IgD-negative memory B cell (primary cell): ENCODE results near the gene TBR1. TPM values are rescaled to one million over a fixed set of nuclear protein-coding genes. Genes with fewer than 3 reads are reported as not detected.
A peak's percentile ranks its signal among the peaks of the same experiment; 100 is the strongest.

Source experiments
- H3K27ac Mint-ChIP-seq, 3 donors: one replicate each; pipeline ENCODE4 v1.8.0; 2020 to 2022; ENCODE audit warnings: mild to moderate bottlenecking in 3 of 3, mixed read lengths in 3 of 3, moderate library complexity in 1 of 3
- H3K27me3 Mint-ChIP-seq: one replicate; pipeline ENCODE4 v1.8.0; 2021; ENCODE audit warnings: mixed read lengths
- H3K36me3 Mint-ChIP-seq: one replicate; pipeline ENCODE4 v1.8.0; 2020; ENCODE audit warnings: mild to moderate bottlenecking, mixed read lengths
- H3K4me1 Mint-ChIP-seq, 3 donors: one replicate each; pipeline ENCODE4 v1.8.0; 2020 to 2022; ENCODE audit warnings: mixed read lengths in 3 of 3, mild to moderate bottlenecking in 1 of 3
- H3K4me3 Mint-ChIP-seq, 4 donors: one replicate each; pipeline ENCODE4 v1.8.0; 2020 to 2022; ENCODE audit warnings: mild to moderate bottlenecking in 4 of 4, mixed read lengths in 4 of 4, moderate library complexity in 3 of 4
- H3K9me3 Mint-ChIP-seq, 3 donors: one replicate each; pipeline ENCODE4 v1.8.0; 2020 to 2021; ENCODE audit warnings: mixed read lengths in 3 of 3, mild to moderate bottlenecking in 1 of 3
- polyA plus RNA-seq: library from polyadenylated mRNA; unstranded; fragments of 300-500 nt; fragmentation: Illumina TruSeq; gene quantifications from one replicate; pipeline ENCODE4 v1.2.3, GENCODE V29; 2021

TBR1 gene
- polyA plus RNA-seq, 1 donor from 2014 or later: not detected

- Mint-ChIP-seq H3K4me1 (peaks cover 0 to 2% (median 0%) of the 10 kb centered on the region in 3 donors), H3K36me3 (peaks cover 11% of the 10 kb centered on the region), H3K4me3 (no peak overlapping the region), H3K27me3 (no peaks in the 10 kb centered on the region), H3K9me3 (peaks cover 0 to 2% (median 0%) of the 10 kb centered on the region in 3 donors), H3K27ac (no peak overlapping the region)
Observed at GRCh38 chr2:161402297-161402696, 13.8 kb upstream of the TBR1 start.

DNA sequence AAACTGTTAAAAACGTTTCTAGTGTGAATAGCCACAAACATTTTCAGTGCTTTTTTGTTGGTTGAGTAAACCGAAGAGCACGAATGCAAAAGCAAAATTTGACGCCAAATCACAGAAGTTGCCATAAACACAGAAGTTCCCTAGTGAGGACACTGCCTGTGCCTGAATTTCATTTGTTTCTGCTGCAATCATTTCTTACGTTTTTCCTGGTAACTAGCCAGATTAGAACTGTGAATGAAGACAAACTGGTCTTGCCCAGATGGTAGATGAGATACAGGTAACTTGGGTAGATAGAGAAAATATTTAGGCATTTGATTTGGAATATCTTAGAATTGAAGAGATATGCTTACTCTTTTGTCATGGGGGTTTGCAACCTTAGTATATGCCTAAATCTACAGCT, 9.8 kb upstream of the TBR1 start:
- no peaks in the 10 kb centered on the region for H3K9me3 Mint-ChIP-seq
- H3K27me3 Mint-ChIP-seq: no peaks in the 10 kb centered on the region
- peaks cover 5% of the 10 kb centered on the region for H3K36me3 Mint-ChIP-seq
- peaks cover 0 to 2% (median 0%) of the 10 kb centered on the region in 3 donors for H3K4me1 Mint-ChIP-seq
- no peak overlapping the region for H3K27ac Mint-ChIP-seq
- H3K4me3 Mint-ChIP-seq: no peak overlapping the region

DNA sequence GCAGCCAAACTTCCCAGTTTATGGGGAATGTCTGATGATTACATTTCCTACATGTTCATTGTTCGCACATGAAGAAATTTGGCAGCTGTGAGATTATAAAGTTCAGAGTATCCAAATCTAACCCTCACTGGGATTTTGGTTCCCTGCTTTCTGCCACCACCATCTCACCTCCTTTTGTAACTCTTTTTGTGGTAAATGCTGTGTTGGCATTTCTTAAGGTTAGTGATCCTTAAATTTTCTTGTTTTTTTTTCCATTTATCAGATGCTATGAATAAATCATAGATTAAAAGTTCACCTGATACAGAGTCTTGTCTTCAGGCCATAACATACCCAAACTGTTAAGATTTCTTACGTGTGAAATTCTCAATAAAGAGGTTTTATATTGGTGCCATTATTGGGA, 8.5 kb upstream of the TBR1 start:
- no peaks in the 10 kb centered on the region for H3K27me3 Mint-ChIP-seq
- H3K36me3 Mint-ChIP-seq: peaks cover 2% of the 10 kb centered on the region
- no peak overlapping the region for H3K4me3 Mint-ChIP-seq
- H3K9me3 Mint-ChIP-seq: no peaks in the 10 kb centered on the region
- no peak overlapping the region for H3K27ac Mint-ChIP-seq
- peaks cover 0 to 2% (median 0%) of the 10 kb centered on the region in 3 donors for H3K4me1 Mint-ChIP-seq

- Mint-ChIP-seq H3K9me3 (no peaks in the 10 kb centered on the region), H3K36me3 (peaks cover 3% of the 10 kb centered on the region), H3K27ac (no peak overlapping the region), H3K27me3 (no peaks in the 10 kb centered on the region), H3K4me3 (no peak overlapping the region), H3K4me1 (peaks cover 2 to 4% (median 3%) of the 10 kb centered on the region in 3 donors)
Observed at GRCh38 chr2:161409308-161409907, 6.7 kb upstream of the TBR1 start.

DNA sequence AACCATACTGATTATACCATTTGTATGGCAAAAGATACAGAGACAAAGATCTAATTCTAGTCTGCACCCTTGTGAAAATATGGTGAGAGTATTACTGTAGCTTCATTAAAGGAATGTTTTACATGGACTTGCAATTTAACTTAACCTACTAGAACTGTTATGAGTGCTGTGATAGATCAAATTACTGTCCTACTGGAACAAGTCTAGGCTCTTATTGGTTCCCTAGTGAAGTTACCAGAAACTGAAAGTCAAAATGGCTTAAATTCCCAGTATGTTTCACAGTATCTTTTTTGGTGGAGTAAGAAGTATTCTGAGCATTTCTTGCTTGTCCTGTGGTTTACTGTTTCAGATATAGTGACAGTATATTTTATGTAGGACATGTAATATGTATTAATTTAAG, 3.8 kb upstream of the TBR1 start:
- Mint-ChIP-seq H3K4me3 (no peak overlapping the region), H3K27ac (no peak overlapping the region), H3K36me3 (peaks cover 3% of the 10 kb centered on the region), H3K9me3 (no peaks in the 10 kb centered on the region), H3K4me1 (peaks cover 20 to 31% (median 22%) of the 10 kb centered on the region in 3 donors), H3K27me3 (peaks cover 24% of the 10 kb centered on the region)

DNA sequence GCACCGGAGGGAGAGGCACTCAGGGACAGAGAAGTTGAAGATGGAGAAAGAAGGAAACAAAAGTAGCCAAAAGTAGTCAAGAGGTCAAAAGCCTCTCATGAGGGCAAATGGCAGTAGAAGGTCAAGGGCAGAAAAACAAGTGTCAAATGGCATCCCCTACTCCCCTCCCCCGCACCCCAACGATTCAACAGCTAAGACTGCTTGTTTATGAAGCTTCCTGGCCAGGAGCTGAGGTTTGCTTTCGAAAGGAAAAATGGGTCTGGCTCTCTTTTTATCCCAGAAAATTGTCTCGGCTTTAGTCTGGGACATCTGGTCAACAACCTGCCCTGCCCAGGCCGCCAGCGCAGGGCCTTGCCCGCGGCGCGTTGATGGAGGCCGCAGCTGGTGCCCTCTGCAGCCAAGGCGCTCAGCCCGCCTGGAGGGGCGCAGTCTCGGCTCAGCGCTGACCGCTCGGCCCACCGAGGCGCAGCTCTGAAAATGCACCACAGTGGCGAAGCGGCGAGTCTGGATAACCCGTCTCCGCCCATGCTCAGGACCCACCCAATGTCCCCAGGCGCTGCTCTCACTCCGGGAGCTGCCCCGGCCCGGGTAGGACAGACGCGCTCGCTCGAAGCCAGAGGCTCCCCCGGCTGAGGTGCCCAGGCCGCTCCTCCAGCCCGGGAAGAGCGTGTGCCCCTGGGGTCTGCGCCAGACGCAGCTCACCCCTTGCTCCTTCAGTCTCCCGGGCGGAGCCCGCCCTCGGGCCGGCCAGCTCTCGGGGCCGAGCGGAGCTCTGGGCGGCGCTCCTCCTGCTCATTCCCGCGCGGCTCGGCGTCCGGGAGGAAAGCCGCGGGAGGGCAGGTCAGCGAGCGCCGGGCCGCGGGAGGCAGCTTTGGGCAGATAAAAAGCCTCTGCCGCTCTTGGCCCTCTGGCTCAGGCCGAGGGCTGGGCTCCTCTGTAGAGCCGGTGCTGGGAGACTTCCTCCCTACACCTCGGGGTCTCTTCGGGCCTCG, 1.8 kb upstream of the TBR1 start:
- H3K36me3 Mint-ChIP-seq: peaks cover 3% of the 10 kb centered on the region
- peak overlapping the region; percentile 63 to 81 (median 81) for H3K27ac Mint-ChIP-seq
- no peaks in the 10 kb centered on the region for H3K9me3 Mint-ChIP-seq
- H3K4me1 Mint-ChIP-seq: peaks cover 23 to 50% (median 35%) of the 10 kb centered on the region in 3 donors
- peak overlapping the region; percentile 73 to 92 (median 84) for H3K4me3 Mint-ChIP-seq
- peaks cover 43% of the 10 kb centered on the region for H3K27me3 Mint-ChIP-seq

- Mint-ChIP-seq H3K4me3 (peak overlapping the region; percentile 73 to 92 (median 84)), H3K27ac (peak overlapping the region in 2 of 3 donors; percentile 5 to 73), H3K27me3 (peaks cover 48% of the 10 kb centered on the region), H3K4me1 (peaks cover 26 to 53% (median 36%) of the 10 kb centered on the region in 3 donors), H3K9me3 (no peaks in the 10 kb centered on the region), H3K36me3 (peaks cover 3% of the 10 kb centered on the region)
Observed at GRCh38 chr2:161415034-161415986, 787 bp upstream of the TBR1 start.

DNA sequence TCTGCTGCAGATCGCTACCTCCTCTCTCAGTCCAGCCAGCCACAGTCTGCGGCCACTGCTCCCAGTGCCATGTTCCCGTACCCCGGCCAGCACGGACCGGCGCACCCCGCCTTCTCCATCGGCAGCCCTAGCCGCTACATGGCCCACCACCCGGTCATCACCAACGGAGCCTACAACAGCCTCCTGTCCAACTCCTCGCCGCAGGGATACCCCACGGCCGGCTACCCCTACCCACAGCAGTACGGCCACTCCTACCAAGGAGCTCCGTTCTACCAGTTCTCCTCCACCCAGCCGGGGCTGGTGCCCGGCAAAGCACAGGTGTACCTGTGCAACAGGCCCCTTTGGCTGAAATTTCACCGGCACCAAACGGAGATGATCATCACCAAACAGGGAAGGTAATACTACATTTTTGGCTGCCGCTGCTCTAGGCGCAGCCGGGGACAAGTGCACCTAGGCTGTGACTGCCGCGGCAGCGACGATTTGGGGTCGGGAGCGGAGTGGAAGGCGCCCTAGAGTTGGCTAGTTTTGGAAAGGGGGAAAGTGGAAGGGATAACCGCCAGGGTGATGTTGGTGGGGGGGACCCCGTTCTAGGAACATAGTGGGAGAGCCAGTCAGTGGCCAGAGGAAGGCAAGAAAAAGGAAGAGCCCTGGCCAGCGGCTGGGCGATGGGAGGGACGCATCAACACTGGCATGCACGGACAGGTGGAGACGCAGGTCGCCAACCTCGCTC, 776 bp downstream of the TBR1 start:
- Mint-ChIP-seq H3K9me3 (no peaks in the 10 kb centered on the region), H3K4me3 (peak overlapping the region; percentile 45 to 92 (median 84)), H3K36me3 (peaks cover 3% of the 10 kb centered on the region), H3K27ac (peak overlapping the region; percentile 73 to 91 (median 82)), H3K4me1 (peaks cover 27 to 55% (median 36%) of the 10 kb centered on the region in 3 donors), H3K27me3 (peaks cover 59% of the 10 kb centered on the region)

DNA sequence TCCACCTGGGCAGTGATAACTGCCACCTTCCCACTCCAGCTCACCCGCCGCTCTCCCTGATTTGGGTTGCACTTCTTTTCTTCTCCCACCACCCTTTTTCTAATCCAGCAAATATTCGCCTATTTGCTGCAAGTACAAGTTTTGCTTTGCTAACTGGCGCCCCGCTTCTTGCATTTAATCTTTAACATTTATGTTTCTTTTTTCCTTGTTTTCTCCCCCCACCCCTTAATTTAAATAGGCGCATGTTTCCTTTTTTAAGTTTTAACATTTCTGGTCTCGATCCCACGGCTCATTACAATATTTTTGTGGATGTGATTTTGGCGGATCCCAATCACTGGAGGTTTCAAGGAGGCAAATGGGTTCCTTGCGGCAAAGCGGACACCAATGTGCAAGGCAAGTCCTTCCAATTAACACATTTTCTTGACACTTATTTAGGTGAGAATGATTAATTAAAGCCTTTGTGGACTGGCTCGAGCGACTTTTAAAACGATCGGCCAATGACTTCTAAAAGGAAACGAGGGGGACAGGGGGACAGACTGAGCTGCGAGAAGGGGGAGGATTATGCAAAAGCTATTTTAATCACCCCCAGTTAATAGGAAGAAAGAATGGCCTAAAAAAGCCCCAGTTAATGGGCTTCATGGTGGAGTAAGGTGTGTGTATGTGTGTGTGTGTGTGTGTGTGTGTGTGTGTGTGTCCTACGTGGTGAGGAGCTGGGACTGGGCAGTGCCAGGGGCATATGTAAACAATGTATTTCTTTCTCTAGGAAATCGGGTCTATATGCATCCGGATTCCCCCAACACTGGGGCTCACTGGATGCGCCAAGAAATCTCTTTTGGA, 1.6 kb downstream of the TBR1 start:
- H3K27ac Mint-ChIP-seq: peak overlapping the region in 2 of 3 donors; percentile 73 to 94
- peaks cover 66% of the 10 kb centered on the region for H3K27me3 Mint-ChIP-seq
- peaks cover 27 to 55% (median 34%) of the 10 kb centered on the region in 3 donors for H3K4me1 Mint-ChIP-seq
- H3K4me3 Mint-ChIP-seq: peak overlapping the region; percentile 4 to 88 (median 50)
- H3K9me3 Mint-ChIP-seq: peaks cover 0 to 4% (median 0%) of the 10 kb centered on the region in 3 donors
- H3K36me3 Mint-ChIP-seq: peaks cover 5% of the 10 kb centered on the region

DNA sequence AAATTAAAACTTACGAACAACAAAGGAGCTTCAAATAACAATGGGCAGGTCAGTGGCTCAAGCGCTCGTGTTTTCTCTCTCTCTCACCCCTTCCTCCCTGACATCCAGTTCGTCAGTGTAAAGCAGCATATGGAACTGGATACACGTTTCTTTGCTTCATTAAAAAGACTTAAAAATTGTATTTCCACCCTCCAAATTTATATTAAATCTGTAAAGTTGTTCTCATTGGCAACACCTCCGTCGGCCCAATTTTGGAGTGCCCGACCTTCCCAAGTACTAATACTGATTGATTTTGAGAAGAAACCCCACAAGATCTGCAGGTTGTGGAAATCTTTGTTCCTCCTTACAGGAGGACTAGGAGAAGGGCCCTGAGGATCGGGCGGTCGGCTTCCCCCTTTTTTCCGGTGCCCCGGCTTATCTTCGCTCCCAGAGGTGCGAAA, 2.2 kb downstream of the TBR1 start:
- peaks cover 72% of the 10 kb centered on the region for H3K27me3 Mint-ChIP-seq
- H3K36me3 Mint-ChIP-seq: peaks cover 5% of the 10 kb centered on the region
- peaks cover 0 to 6% (median 0%) of the 10 kb centered on the region in 3 donors for H3K9me3 Mint-ChIP-seq
- H3K4me1 Mint-ChIP-seq: peaks cover 27 to 55% (median 34%) of the 10 kb centered on the region in 3 donors
- peak overlapping the region in 1 of 3 donors; percentile 73 for H3K27ac Mint-ChIP-seq
- H3K4me3 Mint-ChIP-seq: peak overlapping the region; percentile 4 to 88 (median 32)

DNA sequence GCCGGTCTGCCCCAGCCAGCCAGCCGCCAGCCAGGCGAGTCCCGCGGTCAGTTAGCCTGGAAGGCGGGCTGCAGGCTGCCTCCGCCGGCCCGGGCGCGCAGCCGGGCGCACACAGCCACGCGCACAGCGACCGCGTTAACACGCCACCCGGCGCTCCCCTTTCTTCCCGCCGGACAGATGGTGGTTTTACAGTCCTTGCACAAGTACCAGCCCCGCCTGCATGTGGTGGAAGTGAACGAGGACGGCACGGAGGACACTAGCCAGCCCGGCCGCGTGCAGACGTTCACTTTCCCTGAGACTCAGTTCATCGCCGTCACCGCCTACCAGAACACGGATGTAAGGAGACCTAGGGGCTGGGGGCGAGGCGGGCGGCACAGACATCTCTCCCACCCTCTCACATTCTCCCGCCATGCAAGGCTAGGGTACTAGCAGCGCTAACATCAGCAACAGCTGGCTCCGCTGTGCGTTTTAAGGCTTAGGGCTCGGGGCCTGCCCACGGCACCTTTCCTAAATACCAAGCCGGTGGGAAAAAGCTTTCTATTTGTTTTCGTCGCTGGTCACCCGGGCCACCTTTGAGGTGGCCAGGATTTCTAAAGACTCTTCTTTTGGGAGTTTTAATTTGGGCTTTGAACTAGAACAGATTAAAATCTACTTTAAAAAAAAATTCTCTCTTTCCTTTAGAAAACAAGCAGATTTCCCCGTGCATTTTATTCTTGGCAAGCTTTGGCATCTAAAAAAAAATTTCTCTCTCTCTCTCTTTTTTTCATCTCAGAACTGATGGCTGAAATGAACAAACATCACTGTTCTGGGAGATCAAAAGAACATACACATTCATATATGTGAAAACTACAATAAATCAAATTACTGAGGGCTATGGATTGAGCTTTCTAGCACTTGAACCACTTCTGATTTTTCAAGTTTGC, 2.9 kb downstream of the TBR1 start:
- peak overlapping the region; percentile 8 to 71 (median 40) for H3K4me3 Mint-ChIP-seq
- peak overlapping the region in 1 of 3 donors; percentile 73 for H3K27ac Mint-ChIP-seq
- H3K4me1 Mint-ChIP-seq: peaks cover 24 to 51% (median 34%) of the 10 kb centered on the region in 3 donors
- H3K36me3 Mint-ChIP-seq: peaks cover 3% of the 10 kb centered on the region
- H3K27me3 Mint-ChIP-seq: peaks cover 74% of the 10 kb centered on the region
- peaks cover 0 to 6% (median 0%) of the 10 kb centered on the region in 3 donors for H3K9me3 Mint-ChIP-seq

DNA sequence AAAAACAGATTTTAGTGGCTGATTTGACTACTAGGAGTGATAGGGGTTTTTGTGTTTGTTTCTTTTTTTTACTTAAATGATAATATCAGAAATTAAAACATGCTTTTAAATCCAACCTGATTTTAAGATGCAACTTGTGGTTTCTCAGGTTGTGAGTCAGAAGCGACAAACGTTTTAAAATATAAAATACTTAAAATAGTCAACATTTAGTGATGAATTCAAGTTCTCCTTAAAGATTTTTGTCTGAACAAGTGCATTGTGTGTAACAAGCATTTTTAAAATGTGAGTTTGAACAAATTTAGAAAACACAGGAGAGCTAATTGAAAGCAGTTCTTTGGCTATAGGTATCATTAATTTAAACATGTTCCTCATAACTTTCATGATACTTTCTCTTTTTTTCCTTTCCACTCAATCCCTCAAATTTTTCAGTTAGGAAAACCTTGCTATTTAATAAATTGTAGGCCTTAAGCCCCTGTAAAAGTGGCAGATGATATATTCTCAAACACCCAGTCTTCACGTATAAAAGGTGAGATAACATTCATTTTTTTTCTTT, 3.6 kb downstream of the TBR1 start:
- H3K9me3 Mint-ChIP-seq: peaks cover 0 to 8% (median under 1%) of the 10 kb centered on the region in 3 donors
- H3K27ac Mint-ChIP-seq: peak overlapping the region in 1 of 3 donors; percentile 77
- H3K4me3 Mint-ChIP-seq: peak overlapping the region in 2 of 4 donors; percentile 25 to 27
- peaks cover 7% of the 10 kb centered on the region for H3K36me3 Mint-ChIP-seq
- H3K4me1 Mint-ChIP-seq: peaks cover 29 to 55% (median 38%) of the 10 kb centered on the region in 3 donors
- peaks cover 81% of the 10 kb centered on the region for H3K27me3 Mint-ChIP-seq
